A673 (cell line): ENCODE measurements around the gene MYRIP. TPM values are rescaled to one million over a fixed set of nuclear protein-coding genes. Genes with fewer than 3 reads are reported as not detected.

Experiments used
- BruUV-seq: library from RNA; stranded (reverse); fragments of 400-500 nt; replicated peaks from 2 replicates; lab custom pipeline; 2021; lab: Mats Ljungman, UMichigan
- CTCF ChIA-PET: fragments of 300-600 bp; sonication (Branson Sonifier 250); formaldehyde crosslinking; loops from one replicate; lab custom pipeline; 2022; ENCODE audit warnings: antibody characterized with exemption; lab: Charles Lee
- POLR2A ChIA-PET: fragments of 300-600 bp; sonication (Branson Sonifier 250); formaldehyde crosslinking; loops from one replicate; lab custom pipeline; 2022; ENCODE audit warnings: antibody characterized with exemption; ENCODE audit not compliant: low non-redundant PET; lab: Charles Lee
- DNase-seq: peaks from one replicate; pipeline ENCODE4 v3.0.0-alpha.2; 2015; ENCODE audit warnings: low spot score
- H3K27ac ChIP-seq: fragments of 200-600 bp; sonication (generic); 2 replicates; pipeline ENCODE4 v1.5.1; 2016; ENCODE audit warnings: mixed run types, low read depth, mild to moderate bottlenecking, mixed read lengths, antibody characterized with exemption, low read length; ENCODE audit not compliant: poor library complexity, severe bottlenecking
- H3K27me3 ChIP-seq: fragments of 200-600 bp; sonication (generic); replicated peaks from 2 replicates; pipeline ENCODE4 v1.6.1; 2017; ENCODE audit warnings: mixed run types, low read depth, mild to moderate bottlenecking, mixed read lengths, antibody characterized with exemption, low read length; ENCODE audit not compliant: insufficient read depth, poor library complexity
- H3K36me3 ChIP-seq: fragments of 200-600 bp; sonication (generic); 2 replicates; pipeline ENCODE4 v1.6.1; 2016; ENCODE audit warnings: mixed run types, mild to moderate bottlenecking, mixed read lengths, antibody characterized with exemption, low read length; ENCODE audit not compliant: insufficient read depth, poor library complexity, severe bottlenecking
- H3K4me1 ChIP-seq: fragments of 200-600 bp; sonication (generic); 2 replicates; pipeline ENCODE4 v1.6.1; 2017; ENCODE audit warnings: mixed run types, mild to moderate bottlenecking, mixed read lengths, antibody characterized with exemption, low read length; ENCODE audit not compliant: insufficient read depth, poor library complexity, severe bottlenecking
- H3K4me3 ChIP-seq: fragments of 200-600 bp; sonication (generic); 2 replicates; pipeline ENCODE4 v1.5.1; 2016; ENCODE audit warnings: low read depth, mixed run types, mild to moderate bottlenecking, mixed read lengths, low read length; ENCODE audit not compliant: poor library complexity, severe bottlenecking
- H3K9me3 ChIP-seq: fragments of 200-600 bp; sonication (generic); 2 replicates; pipeline ENCODE4 v1.6.1; 2016; ENCODE audit warnings: mixed run types, low read depth, mild to moderate bottlenecking, mixed read lengths, antibody characterized with exemption, low read length; ENCODE audit not compliant: poor library complexity, severe bottlenecking
- EZH2 ChIP-seq: fragments of 200-600 bp; sonication (generic); IDR thresholded peaks from 2 replicates; pipeline ENCODE4 v1.6.1; 2017; ENCODE audit warnings: borderline replicate concordance, low read depth, mild to moderate bottlenecking, mixed read lengths, antibody characterized with exemption, low read length; ENCODE audit not compliant: poor library complexity, severe bottlenecking
- intact Hi-C: fragments of 100-400 bp; cut with micrococcal nuclease; formaldehyde crosslinking; loops from one replicate; pipeline ENCODE4 v1.10.0; 2022; ENCODE audit not compliant: unreplicated experiment
- total RNA-seq: library from RNA; stranded (reverse); gene quantifications from 2 replicates; pipeline ENCODE4 v1.2.3, GENCODE V29; 2021
- TF ChIP-seq, protein P1 (sequence below): fragments of 300-800, 200-600 bp; sonication (generic); conservative IDR thresholded peaks from 2 replicates; pipeline ENCODE4 v1.5.1; 2017; ENCODE audit warnings: low read depth, mild to moderate bottlenecking, antibody characterized with exemption, low read length, moderate library complexity, mixed read lengths

Gene MYRIP
- total RNA-seq, 1 experiment from 2014 or later, result not detected

DNA sequence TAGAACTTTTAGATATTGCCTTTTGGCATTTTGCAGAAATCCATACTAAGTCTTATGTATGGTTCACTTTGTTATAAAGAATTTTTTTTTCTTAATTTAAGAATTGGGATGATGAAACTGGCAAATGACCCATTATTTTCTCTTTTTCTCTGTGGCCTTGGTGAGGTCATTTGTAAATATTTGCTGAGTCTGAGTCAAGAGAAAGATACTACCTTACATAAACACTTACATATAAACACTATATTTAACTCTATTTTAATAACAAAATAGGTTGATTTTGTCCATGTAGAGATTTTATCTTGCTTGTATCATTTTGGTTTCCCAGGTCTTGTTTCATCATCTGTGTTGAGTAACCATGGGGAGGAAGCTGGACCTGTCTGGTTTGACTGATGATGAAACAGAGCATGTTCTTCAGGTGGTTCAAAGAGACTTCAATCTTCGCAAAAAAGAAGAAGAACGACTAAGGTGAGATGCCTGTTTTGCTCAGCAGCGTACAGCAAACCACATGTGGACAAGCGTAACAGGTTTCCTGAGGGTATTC lies 91.1 kb downstream of the MYRIP start:
- Histone ChIP-seq H3K4me3 (no peak overlapping the region), H3K4me1 (no peaks in the 10 kb centered on the region), H3K9me3 (no peaks in the 10 kb centered on the region), H3K36me3 (no peaks in the 10 kb centered on the region), H3K27ac (no peak overlapping the region), H3K27me3 (no peaks in the 10 kb centered on the region)
- BruUV-seq, result no TSS peak
- intact Hi-C loops, result no loop called here
- CTCF ChIA-PET, result no interaction called here
- TF ChIP-seq, protein P1, sequence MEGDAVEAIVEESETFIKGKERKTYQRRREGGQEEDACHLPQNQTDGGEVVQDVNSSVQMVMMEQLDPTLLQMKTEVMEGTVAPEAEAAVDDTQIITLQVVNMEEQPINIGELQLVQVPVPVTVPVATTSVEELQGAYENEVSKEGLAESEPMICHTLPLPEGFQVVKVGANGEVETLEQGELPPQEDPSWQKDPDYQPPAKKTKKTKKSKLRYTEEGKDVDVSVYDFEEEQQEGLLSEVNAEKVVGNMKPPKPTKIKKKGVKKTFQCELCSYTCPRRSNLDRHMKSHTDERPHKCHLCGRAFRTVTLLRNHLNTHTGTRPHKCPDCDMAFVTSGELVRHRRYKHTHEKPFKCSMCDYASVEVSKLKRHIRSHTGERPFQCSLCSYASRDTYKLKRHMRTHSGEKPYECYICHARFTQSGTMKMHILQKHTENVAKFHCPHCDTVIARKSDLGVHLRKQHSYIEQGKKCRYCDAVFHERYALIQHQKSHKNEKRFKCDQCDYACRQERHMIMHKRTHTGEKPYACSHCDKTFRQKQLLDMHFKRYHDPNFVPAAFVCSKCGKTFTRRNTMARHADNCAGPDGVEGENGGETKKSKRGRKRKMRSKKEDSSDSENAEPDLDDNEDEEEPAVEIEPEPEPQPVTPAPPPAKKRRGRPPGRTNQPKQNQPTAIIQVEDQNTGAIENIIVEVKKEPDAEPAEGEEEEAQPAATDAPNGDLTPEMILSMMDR, result no peak
- no peak for TF ChIP-seq EZH2
- POLR2A ChIA-PET, result no interaction called here
- DNase-seq, result no peak

DNA sequence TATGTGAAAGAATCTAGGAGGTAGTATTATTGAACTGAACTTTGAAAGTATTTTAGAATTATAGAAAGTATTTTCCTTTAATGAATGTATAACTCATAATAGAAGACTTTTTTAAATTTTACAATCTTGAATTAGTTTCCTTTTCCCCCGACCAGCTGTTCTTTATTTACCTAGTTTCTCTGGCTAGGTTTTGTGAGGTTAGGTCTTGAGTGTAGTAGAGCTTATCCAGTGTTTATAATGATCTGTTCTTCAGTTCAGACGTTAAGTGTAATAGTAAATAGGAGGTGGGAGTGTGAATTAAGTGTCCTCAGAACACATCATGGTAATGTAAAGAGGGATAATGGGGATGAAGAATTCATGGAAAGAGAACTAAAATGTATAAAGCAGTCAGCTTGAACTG lies 93.8 kb downstream of the MYRIP start:
- DNase-seq, result no peak
- Histone ChIP-seq H3K4me3 (no peak overlapping the region), H3K36me3 (no peaks in the 10 kb centered on the region), H3K4me1 (no peaks in the 10 kb centered on the region), H3K27ac (no peak overlapping the region), H3K27me3 (no peaks in the 10 kb centered on the region), H3K9me3 (no peaks in the 10 kb centered on the region)
- intact Hi-C loops, result no loop called here
- ChIA-PET POLR2A (no interaction called here), CTCF (no interaction called here)
- no TSS peak for BruUV-seq
- TF ChIP-seq, protein P1, result no peak
- TF ChIP-seq EZH2, result no peak

- TF ChIP-seq, protein P1, result no peak
- TF ChIP-seq EZH2, result no peak
- H3K9me3 ChIP-seq, result no peaks in the 10 kb centered on the region
- CTCF ChIA-PET, result no interaction called here
- POLR2A ChIA-PET, result no interaction called here
- no peak for DNase-seq
- no TSS peak for BruUV-seq
- no peaks in the 10 kb centered on the region for H3K36me3 ChIP-seq
- no peaks in the 10 kb centered on the region for H3K27me3 ChIP-seq
- H3K4me3 ChIP-seq, result no peak overlapping the region
- H3K27ac ChIP-seq, result no peak overlapping the region
- no peaks in the 10 kb centered on the region for H3K4me1 ChIP-seq
- intact Hi-C loops, result no loop called here
Observed at GRCh38 chr3:39905788-39906187, 96.4 kb downstream of the MYRIP start.
